Activated naive CD4-positive, alpha-beta T cell treated with anti-CD3 and anti-CD28 coated beads, Interleukin-2, amount 50 U/mL, for 16 hours (primary cell): ENCODE measurements around the gene CRLF2.
"Not testable (repeated sequence)": the region's sequence is repeated elsewhere in the genome, so short reads cannot be mapped to it uniquely, and the experiment has no call there.

ENCODE experiments used
- DNase-seq: peaks from one replicate; pipeline ENCODE4 v3.0.0-alpha.2; 2020

CRLF2 gene

GRCh38 chrX:1213971-1214370, 1.5 kb upstream of the CRLF2 start:
- no peak for DNase-seq

GRCh38 chrX:1210844-1211243, 1.6 kb downstream of the CRLF2 start:
- no peak for DNase-seq

DNA sequence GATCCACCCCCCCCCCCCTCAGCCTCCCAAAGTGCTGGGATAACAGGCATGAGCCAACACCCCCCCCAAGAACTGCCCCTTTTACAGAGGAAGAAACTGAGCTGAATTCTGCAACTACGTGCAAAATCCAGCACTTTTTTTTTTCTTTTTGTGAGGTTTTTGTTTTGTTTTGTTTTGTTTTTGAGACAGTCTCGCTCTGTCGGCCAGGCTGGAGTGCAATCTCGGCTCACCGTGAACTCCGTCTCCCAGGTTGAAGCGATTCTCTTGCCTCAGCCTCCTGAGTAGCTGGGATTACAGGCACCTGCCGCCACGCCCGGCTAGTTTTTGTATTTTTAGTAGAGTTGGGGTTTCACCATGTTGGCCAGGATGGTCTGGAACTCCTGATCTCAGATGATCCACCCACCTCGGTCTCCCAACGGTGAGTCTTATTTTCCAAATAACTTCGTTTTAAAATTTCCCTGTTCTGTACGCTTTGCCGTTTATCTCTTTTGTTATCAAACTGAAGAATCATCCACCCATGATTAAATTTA, 4.9 kb downstream of the CRLF2 start:
- no peak for DNase-seq

- DNase-seq, result peak; percentile 30
Measured at GRCh38 chrX:1205681-1206611, 6.5 kb downstream of the CRLF2 start.

DNA sequence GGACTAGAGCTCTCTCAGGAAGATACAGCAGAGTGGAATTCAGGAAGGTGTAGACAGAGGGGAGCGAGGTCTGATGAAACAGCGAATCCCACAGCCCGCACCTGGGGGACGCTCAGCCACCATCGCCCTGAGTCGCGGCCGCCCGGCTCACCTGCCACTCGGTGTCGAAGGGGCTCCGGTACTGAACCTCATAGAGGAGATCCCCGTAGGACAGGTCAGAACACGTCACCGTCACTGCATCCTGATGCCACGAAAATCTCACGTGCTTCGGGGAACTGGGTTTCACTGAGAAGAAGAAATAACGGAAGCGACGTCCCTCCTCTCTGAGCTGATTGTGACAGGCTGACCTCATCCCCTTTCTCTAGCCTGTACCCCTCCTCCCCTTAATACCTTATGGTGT, 10.2 kb downstream of the CRLF2 start:
- no peak for DNase-seq

GRCh38 chrX:1196436-1196835, 16.0 kb downstream of the CRLF2 start:
- no peak for DNase-seq

- not testable (repeated sequence) for DNase-seq
Measured at GRCh38 chrX:1192196-1192595, 20.3 kb downstream of the CRLF2 start.

DNA sequence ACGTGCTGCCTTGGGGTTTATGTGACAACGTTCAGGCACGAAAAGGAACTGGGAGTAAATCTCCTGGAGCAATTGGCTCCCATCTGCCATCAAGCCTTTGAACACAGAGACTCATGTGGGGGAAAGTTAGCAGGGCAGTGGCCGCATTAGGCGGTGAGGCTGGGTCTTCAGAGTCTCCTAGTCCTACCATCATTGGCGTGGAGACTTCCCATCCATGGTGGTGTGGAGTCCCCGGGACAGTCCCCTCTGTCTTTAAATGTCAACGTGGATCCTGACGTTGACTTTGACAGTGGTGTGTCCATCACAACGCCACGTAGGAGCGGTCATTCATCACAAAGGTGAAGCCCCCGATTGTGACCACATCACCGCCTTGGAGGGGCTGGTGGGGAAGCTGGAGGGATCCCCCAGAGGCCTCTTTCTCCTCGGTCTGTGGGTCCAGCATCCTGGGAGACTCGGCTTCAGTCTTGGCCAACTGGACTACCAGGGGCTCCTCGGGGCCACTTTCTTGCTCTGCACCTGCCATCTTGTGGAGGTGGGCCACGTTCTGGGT, 21.8 kb downstream of the CRLF2 start:
- DNase-seq, result no peak

GRCh38 chrX:1185561-1185960, 26.9 kb downstream of the CRLF2 start:
- no peak for DNase-seq

DNA sequence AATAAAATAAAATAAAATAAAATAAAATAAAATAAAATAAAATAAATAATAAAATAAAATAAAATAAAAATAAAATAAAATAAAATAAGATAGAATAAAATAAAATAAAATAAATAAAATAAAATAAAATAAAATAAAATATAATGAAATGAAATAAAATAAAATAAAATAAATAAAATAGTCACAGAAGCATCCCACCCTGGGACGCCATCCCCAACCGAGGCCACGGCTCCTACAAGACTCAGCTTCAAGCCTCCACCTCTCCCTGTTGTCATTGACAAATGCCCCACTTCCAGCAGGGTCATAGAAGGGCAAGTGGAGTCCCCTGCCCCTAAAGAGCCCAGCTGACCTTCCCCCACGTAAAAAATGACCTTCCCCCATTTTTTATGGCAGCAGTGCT, 30.2 kb downstream of the CRLF2 start:
- DNase-seq, result no peak

DNA sequence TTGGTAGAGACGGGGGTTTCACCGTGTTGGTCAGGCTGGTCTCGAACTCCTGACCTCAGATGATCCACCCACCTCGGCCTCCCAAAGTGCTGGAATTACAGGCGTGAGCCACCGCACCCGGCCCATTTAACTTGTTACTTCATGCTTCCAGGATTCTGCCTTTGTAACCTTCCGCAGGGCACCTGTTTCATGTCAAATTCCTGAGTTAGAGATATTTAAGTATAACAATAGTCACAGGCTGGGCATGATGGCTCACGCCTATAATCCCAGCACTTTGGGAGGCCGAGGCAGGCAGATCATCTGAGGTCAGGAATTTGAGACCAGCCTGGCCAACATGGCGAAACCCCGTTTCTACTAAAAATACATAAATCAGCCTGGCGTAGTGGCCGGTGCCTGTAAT, 30.8 kb downstream of the CRLF2 start:
- not testable (repeated sequence) for DNase-seq

- DNase-seq, result no peak
Measured at GRCh38 chrX:1181170-1181569, 31.3 kb downstream of the CRLF2 start.

DNA sequence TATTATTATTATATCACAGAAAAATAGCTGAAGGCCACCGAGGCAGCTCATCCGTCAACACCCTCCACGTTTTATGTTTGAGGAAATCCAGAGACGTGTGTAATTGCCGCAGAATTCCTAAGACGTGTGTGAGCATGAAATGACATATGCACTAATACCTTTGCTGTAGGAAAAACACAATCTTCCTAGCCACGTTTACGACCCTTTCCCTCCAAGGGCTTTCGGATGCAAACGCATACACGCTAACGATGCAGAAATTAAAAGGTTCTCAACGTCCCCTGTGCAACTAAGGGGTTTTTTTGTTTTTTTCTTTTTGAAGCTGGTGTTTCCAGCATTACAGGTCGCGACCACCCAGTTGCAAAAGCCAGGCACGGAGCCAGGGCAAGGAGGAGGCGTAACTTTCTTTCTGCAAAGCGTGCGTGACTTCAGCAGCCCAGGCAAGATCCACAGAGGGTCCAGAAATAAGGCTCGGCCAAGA, 33.8 kb downstream of the CRLF2 start:
- no peak for DNase-seq

- not testable (repeated sequence) for DNase-seq
Measured at GRCh38 chrX:1176531-1177320, 35.7 kb downstream of the CRLF2 start.

DNA sequence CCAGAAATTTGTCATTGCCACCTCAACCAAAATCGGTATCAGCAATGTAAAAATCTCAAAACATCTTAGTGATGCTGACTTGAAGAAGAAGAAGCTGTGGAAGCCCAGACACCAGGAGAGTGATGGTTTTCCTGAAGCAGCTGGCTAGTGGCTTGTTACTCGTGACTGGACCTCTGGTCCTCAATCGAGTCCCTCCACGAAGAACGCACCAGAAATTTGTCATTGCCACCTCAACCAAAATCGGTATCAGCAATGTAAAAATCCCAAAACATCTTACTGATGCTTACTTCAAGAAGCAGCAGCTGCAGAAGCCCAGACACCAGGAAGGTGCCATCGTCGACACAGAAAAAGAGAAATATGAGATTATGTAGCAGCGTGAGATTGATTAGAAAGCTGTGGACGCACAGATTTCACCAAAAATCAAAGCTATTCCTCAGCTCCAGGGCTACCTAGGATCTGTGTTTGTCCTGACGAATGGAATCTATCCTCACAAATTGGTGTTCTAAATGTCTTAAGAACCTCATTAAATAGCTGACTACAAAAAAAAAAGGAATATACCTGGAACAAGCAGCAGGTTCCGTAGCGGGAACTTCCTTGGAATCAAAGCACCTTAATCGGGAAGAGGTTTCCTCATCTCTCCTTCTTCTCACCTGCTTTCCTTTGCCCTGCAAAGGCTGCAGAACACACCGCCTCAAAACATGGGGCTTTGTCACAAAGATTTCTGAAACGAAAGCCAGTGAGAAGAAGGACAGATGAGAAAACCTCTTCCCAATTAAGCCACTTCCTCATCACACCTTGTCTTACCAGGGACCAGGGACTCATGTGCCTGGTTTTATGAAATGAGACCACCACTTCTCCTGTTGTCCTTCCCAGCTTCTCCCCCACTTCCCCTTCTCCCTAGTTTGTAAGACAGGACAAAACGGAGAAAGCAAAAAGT, 37.6 kb downstream of the CRLF2 start:
- DNase-seq, result not testable (repeated sequence)

DNA sequence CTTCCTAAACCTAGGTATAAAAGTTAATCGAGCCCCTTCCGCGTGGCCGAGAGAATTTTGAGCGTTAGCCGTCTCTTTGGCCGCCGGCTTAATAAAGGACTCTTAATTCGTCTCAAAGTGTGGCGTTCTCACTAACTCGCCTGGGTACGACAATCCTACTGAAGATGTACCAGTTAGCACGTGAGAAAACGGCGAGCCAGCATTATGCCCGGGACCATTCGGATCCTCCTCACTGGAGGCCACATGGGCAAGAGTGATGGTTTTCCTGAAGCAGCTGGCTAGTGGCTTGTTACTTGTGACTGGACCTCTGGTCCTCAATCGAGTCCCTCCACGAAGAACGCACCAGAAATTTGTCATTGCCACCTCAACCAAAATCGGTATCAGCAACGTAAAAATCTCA, 39.0 kb downstream of the CRLF2 start:
- DNase-seq, result not testable (repeated sequence)

DNA sequence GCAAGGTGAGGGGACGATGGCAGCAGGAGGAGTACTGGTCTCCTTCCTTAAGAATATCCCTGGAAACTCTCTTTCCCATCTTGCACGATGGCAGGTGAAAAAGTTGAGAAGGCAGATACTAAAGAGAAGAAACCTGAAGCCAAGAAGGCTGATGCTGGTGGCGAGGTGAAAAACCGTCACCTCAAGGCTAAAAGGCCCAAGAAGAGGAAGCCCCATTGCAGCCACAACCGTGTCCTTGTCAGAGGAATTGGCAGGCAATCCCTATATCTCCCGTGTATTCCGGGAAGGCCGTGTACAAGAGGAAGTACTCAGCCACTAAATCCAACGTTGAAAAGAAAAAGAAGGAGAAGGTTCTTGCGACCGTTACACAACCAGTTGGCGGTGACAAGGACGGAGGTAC, 40.0 kb downstream of the CRLF2 start:
- no peak for DNase-seq

DNA sequence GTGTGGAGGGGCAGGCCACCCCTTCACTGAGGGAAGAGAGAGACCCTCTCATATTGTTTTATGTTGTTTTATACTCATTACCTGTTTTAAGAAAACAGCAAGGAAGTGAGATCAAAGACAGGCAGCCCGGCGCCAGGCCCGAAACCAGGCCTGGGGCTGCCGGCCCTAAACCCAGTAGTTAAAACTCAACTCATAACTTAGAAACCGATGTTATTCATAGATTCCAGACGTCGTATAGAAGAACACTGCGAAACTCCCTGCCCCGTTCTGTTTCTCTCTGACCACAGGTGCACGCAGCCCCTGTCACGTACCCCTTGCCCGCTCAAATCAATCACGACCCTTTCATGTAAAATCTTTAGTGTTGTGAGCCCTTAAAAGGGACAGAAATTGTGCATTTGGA, 40.5 kb downstream of the CRLF2 start:
- not testable (repeated sequence) for DNase-seq

DNA sequence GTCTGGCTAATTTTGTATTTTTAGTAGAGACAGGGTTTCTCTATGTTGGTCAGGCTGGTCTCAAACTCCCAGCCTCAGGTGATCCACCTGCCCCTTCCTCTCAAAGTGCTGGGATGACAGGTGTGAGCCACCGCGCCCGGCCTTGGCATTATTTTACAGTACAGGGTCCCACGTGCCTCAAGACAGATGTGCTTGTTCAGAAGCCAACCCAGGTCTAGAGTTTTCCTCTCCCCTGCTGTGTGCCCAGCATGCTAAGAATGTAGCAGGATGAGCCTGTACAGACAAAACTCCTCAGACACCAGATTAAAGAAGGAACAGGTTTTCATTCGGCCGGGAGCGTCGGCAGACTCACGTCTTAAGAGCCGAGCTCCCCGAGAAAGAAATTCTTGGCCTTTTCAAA, 42.2 kb downstream of the CRLF2 start:
- DNase-seq, result no peak

DNA sequence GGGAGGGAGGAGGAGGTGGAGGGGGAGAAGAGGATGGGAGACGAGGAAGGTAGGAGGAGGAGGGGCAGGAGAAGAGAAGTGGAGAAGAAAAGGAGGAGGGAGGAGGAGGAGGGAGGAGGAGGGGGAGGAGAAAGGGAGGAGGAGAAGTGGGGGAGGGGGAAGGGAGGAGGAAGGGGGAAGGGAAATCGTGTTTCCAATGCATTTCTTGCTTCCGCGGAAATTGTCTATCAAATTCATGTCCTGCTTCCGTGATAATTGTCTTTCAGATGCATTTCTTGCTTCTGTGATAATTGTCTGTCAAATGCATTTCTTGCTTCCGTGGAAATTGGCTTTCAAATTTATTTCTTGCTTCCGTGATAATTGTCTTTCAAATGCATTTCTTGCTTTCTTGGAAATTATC, 43.3 kb downstream of the CRLF2 start:
- DNase-seq, result no peak

DNA sequence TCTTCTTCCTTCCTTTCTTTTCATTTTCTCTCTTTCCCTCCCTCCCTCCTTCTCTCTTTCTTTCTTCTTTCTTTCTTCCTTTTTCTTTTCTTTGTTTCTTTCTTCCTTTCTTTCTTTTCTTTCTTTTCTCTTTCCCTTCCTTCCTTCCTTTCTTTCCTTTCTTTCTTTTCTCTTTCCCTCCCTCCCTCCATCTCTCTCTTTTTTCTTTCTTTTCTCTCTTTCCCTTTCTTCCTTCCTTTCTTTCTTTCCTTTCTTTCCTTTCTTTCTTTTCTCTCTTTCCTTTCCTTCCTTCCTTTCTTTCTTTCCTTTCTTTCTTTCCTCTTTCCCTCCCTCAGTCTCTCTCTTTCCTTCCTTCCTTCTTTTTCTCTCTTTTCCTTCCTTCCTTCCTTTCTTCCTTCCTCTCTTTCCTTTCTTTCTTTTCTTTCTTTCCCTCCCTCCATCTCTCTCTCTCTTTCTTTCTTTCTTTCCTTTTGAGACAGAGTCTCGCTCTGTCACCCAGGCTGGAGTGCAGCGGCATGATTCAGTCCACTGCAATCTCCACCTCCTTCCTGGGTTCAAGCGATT, 44.4 kb downstream of the CRLF2 start:
- no peak for DNase-seq

GRCh38 chrX:1167466-1167865, 45.0 kb downstream of the CRLF2 start:
- no peak for DNase-seq
